DND-41 (cell line): Measurements from ENCODE around the gene MSI2.

ENCODE experiments used
- CTCF ChIP-seq: IDR thresholded peaks from 2 replicates; pipeline ENCODE4 v1.5.1; 2012; ENCODE audit warnings: borderline replicate concordance, low read length, moderate library complexity, mild to moderate bottlenecking; ENCODE audit not compliant: poor library complexity, severe bottlenecking; ENCODE audit errors: extremely low read depth
- EZH2 ChIP-seq: IDR thresholded peaks from 3 replicates; pipeline ENCODE4 v1.6.1; 2012; ENCODE audit warnings: borderline replicate concordance, low read depth, mild to moderate bottlenecking, moderate library complexity, low read length, inconsistent platforms; ENCODE audit not compliant: severe bottlenecking

- no peak for TF ChIP-seq CTCF
- no peak for TF ChIP-seq EZH2
Observed at GRCh38 chr17:57429966-57430365, 173.6 kb downstream of the MSI2 start.
